Nephron (organoid): ENCODE measurements around the gene FAM180B.

Source experiments
- H3K27ac Mint-ChIP-seq, 3 experiments: 2 replicates each; pipeline ENCODE4 v1.8.0; 2020; ENCODE audit warnings: mixed read lengths in 3 of 3, mild to moderate bottlenecking in 2 of 3, moderate library complexity in 1 of 3
- H3K27me3 Mint-ChIP-seq: 2 replicates; pipeline ENCODE4 v1.8.0; 2021; ENCODE audit warnings: low read depth, mild to moderate bottlenecking, moderate library complexity, mixed read lengths
- H3K36me3 Mint-ChIP-seq: 2 replicates; pipeline ENCODE4 v1.8.0; 2020; ENCODE audit warnings: low read depth, mixed read lengths
- H3K4me1 Mint-ChIP-seq: 2 replicates; pipeline ENCODE4 v1.8.0; 2020; ENCODE audit warnings: mixed read lengths
- H3K4me3 Mint-ChIP-seq, 3 experiments: 2 replicates each; pipeline ENCODE4 v1.8.0; 2020; ENCODE audit warnings: mild to moderate bottlenecking in 3 of 3, mixed read lengths in 3 of 3, moderate library complexity in 2 of 3
- H3K9me3 Mint-ChIP-seq: 2 replicates; pipeline ENCODE4 v1.8.0; 2020; ENCODE audit warnings: mixed read lengths
- CTCF ChIP-seq, 3 experiments: fragments of 200-600 bp; sonication (generic); IDR thresholded peaks; one replicate each; pipeline ENCODE4 v1.5.0; 2021; ENCODE audit warnings: antibody characterized with exemption in 3 of 3; ENCODE audit not compliant: unreplicated experiment in 3 of 3

The FAM180B gene

GRCh38 chr11:47583844-47584243 lies 2.6 kb upstream of the FAM180B start:
- Mint-ChIP-seq H3K27ac (no peak overlapping the region), H3K4me3 (peak overlapping the region in 2 of 3 experiments; percentile 18 to 72), H3K9me3 (no peaks in the 10 kb centered on the region), H3K36me3 (peaks cover 45% of the 10 kb centered on the region), H3K4me1 (peaks cover 36% of the 10 kb centered on the region), H3K27me3 (peaks cover 5% of the 10 kb centered on the region)
- TF ChIP-seq CTCF (IDR thresholded peaks at IDR 0.05; ENCODE audit: unreplicated experiment in 3 of 3) = no peak

GRCh38 chr11:47587039-47587716 lies 700 bp downstream of the FAM180B start:
- Mint-ChIP-seq H3K27me3 (peaks cover 6% of the 10 kb centered on the region), H3K4me3 (peak overlapping the region in 2 of 3 experiments; percentile 30 to 82), H3K36me3 (peaks cover 30% of the 10 kb centered on the region), H3K4me1 (peaks cover 34% of the 10 kb centered on the region), H3K9me3 (no peaks in the 10 kb centered on the region), H3K27ac (peak overlapping the region in 2 of 3 experiments; percentile 29 to 97)
- TF ChIP-seq CTCF (IDR thresholded peaks at IDR 0.05; ENCODE audit: unreplicated experiment in 3 of 3) = no peak

GRCh38 chr11:47587723-47588326 lies 1.3 kb downstream of the FAM180B start:
- Mint-ChIP-seq H3K9me3 (no peaks in the 10 kb centered on the region), H3K4me3 (peak overlapping the region in 1 of 3 experiments; percentile 82), H3K27me3 (peaks cover 13% of the 10 kb centered on the region), H3K4me1 (peaks cover 39% of the 10 kb centered on the region), H3K27ac (peak overlapping the region in 1 of 3 experiments; percentile 97), H3K36me3 (peaks cover 24% of the 10 kb centered on the region)
- TF ChIP-seq CTCF (IDR thresholded peaks at IDR 0.05; ENCODE audit: unreplicated experiment in 3 of 3) = no peak

GRCh38 chr11:47589118-47589517 lies 2.6 kb downstream of the FAM180B start:
- Mint-ChIP-seq H3K36me3 (peaks cover 11% of the 10 kb centered on the region), H3K27ac (peak overlapping the region in 1 of 3 experiments; percentile 44), H3K4me1 (peaks cover 39% of the 10 kb centered on the region), H3K4me3 (no peak overlapping the region), H3K9me3 (no peaks in the 10 kb centered on the region), H3K27me3 (peaks cover 24% of the 10 kb centered on the region)
- no peak for TF ChIP-seq CTCF (IDR thresholded peaks at IDR 0.05; ENCODE audit: unreplicated experiment in 3 of 3)

- H3K36me3 Mint-ChIP-seq = peaks cover 6% of the 10 kb centered on the region
- peaks cover 37% of the 10 kb centered on the region for H3K4me1 Mint-ChIP-seq
- no peak overlapping the region for H3K27ac Mint-ChIP-seq
- TF ChIP-seq CTCF (IDR thresholded peaks at IDR 0.05; ENCODE audit: unreplicated experiment in 3 of 3) = no peak
- H3K27me3 Mint-ChIP-seq = peaks cover 24% of the 10 kb centered on the region
- H3K9me3 Mint-ChIP-seq = no peaks in the 10 kb centered on the region
- H3K4me3 Mint-ChIP-seq = no peak overlapping the region
These were observed 3.1 kb downstream of the FAM180B start for GRCh38 chr11:47589584-47589976.
